GM19023 (cell line): Measurements from ENCODE around the gene SVOP.
"Not testable (repeated sequence)": the region's sequence is repeated elsewhere in the genome, so short reads cannot be mapped to it uniquely, and the experiment has no call there.

Source experiments
- ATAC-seq: cut with Tn5 transposase; IDR thresholded peaks from one replicate; pipeline ENCODE4 v1.9.1; 2021; ENCODE audit warnings: mild to moderate bottlenecking, moderate library complexity; ENCODE audit not compliant: unreplicated experiment

The SVOP gene

DNA sequence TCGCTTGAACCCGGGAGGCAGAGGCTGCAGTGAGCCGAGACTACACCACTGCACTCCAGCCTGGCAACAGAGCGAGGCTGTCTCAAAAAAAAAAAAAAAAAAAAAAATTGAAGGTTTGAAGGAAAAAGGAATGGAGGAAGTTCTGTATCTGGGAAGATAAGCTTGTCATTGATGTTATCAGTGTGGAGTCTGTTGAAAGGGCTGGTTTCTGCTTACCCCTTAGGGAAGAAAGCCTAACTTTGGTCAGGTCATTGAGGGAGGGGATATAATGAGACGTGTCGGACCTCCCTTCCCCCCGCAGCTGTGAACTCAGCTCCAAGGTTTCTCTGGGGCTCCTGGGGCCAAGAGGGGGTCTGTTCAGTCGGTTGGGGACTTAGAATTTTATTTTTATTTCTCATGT, 124.5 kb downstream of the SVOP start:
- ATAC-seq: no peak

DNA sequence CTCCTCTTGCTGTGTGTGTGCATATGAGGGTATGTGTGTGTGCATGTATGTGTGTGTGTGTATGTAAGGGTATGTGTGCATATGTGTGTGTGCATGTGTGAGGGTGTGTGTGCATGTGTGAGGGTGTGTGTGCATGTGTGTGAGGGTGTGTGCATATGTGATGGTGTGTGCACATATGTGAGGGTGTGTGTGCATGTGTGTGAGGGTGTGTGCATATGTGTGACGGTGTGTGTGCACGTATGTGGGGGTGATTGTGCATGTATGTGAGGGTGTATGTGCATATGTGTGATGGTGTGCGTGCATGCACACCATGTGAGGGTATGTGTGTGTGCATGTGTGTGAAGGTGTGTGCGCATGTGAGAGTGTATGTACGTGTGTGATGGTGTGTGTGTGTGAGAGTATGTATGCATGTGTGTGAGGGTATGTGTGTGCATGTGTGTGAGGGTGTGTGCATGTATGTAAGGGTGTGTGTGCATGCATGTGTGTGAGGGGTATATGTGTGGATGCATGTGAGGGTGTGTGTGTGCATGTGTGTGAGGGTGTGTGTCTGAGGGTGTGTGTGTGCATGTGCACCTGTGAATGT, 125.6 kb downstream of the SVOP start:
- no peak for ATAC-seq

GRCh38 chr12:108890208-108890607, 130.7 kb downstream of the SVOP start:
- ATAC-seq: no peak

DNA sequence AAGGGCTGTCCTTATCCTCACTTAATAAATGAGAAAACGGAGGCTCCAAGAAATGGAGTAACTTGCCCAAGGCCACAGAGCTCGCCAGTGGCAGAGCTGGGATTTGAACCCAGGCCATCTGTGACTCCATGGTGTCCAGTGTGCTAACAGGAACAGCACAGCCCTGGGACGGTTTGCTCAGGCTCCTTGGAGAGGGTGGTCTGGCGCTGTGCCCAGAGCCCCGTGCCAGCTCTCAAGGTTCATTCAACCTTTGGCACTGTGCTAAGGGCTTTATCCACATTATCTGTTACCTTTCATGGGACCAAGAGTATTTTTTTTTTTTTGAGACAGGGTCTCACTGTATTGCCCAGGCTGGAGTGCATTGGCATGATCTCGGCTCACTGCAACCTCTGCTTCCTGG, 132.8 kb downstream of the SVOP start:
- no peak for ATAC-seq

GRCh38 chr12:108886873-108887629, 133.8 kb downstream of the SVOP start:
- ATAC-seq: no peak

DNA sequence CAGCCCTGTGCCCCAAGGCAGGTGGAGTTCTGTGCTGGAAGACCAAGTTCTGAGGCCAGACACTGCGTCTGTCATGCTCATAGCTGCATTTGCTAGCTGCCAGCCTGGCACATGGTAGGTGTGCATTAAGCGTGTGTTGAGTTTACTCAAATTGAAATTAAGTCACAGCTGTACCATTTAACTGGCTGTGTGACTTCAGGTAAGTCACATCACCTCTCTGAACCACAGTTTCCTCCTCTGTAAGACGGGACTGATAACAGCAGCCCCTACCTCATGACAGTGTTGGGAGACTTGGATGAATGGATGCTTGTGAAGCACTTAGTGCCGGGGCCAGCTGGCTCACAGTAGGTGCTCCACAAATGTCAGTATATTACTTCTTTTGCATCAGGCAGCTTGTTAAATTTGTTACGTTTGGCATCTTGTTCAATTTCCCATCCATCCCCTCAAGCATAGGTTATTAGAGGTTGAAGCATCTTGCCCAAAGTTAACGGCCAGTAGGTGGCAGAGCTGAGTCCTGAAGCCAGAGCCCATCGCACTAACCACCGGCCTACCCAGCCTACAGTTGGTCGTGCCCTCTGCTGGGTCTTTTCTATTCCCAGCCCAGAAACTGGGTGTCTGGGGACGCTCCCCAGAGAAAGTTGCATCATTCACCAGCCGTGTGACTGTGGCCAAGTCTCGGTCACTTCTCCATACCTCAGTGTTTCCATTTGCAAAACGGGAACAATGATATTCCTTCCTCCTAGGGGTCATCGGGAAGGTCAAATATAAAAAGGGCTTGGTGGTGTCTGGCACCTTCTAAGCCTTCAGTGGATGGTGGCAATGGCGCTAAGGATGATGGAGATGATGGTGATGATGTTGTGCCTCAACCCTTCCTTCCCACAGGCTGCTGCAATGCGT, 136.5 kb downstream of the SVOP start:
- ATAC-seq: no peak

GRCh38 chr12:108881953-108882352, 138.9 kb downstream of the SVOP start:
- no peak for ATAC-seq

GRCh38 chr12:108879615-108880254, 141.1 kb downstream of the SVOP start, which contains the start of gene DAO:
Gene DAO, plus strand, starts transcription at chr12:108880092. Its CDS starts 4,915 bp downstream, at chr12:108885007.
- no peak for ATAC-seq

DNA sequence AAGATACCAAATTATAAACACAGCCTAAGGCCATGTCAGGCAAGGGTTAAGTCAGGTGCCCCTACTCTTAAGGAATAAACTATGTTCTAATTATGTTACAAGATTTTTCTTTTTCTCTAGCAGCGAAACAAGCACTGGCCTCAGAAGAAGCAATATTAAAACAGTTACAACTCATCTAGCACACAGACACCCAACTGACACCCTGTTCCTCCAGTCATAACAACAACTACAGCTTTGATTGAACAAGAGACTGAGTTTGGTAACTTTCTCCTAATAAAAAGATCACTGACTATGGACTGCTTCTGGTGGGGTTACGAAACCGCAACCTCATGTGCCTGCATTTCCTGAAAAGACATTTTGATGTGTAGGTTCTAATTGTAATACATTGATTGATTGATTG, 144.3 kb downstream of the SVOP start:
- no peak for ATAC-seq

DNA sequence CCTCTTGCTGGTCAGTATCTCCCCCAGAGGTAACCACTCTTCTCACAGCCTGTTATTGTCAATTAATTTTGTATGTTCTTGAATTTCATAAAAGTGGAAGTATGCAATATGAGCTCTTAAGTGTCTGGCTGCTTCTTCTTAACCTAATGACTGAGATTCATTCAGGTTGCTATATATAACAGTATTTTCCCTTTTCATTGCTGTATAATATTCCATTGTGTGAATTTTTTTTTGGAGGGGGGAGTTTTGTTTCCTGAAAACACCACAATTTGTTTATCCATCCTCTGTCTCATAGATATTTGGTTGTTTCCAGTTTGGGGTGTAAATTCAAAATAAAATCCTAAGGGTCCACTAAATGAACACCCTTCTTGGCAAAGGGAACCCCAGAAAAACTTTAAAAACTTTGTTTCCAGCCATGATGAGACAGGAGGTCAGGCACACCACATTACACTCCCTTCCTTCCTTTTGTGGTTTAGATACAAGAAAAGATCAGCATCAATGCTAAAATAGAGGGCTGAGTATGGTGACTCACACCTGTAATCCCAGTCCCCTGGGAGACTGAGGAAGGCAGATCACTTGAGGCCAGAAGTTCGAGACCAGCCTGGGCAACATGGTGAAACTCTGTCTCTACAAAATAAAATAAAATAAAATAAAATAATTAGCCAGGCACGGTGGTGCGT, 145.0 kb downstream of the SVOP start:
- ATAC-seq: no peak

- ATAC-seq: no peak
These were observed 145.6 kb downstream of the SVOP start for GRCh38 chr12:108875280-108875679.

- ATAC-seq: no peak
These were observed 152.1 kb downstream of the SVOP start for GRCh38 chr12:108868781-108869180.

GRCh38 chr12:108866083-108866482, 154.8 kb downstream of the SVOP start:
- not testable (repeated sequence) for ATAC-seq

DNA sequence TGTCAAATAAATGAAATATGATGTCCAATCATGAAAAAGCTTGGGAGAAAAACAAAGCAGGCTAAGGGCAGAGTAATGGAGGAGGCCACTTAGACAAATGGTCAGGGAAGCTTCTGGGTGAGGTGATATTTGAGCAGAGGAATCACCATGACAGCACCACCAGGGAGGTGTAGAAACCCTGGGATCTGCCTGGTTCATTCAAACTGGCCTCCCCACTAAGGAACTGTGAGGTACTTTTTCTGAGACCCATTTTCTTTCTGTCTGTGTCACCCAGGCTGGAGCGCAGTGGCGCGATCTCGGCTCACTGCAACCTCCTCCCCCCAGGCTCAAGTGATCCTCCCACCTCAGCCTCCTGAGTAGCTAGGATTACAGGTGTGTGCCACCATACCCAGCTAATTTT, 155.7 kb downstream of the SVOP start:
- ATAC-seq: no peak

DNA sequence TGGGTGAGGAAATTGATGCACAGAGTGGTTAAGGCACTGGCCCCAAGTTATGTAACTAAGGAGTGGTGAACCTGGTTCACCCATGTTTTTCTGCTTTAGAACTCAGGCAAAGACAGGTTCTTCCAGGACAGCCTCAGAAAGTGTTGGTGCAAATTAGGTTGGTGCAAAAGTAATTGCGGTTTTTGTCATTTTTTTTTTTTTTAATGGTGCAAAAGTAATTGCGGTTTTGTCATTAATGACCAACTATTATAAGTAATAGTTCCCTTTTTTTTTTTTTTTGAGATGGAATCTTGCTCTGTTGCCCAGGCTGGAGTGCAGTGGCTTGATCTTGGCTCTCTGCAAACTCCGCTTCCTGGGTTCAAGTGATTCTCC, 158.3 kb downstream of the SVOP start:
- no peak for ATAC-seq

DNA sequence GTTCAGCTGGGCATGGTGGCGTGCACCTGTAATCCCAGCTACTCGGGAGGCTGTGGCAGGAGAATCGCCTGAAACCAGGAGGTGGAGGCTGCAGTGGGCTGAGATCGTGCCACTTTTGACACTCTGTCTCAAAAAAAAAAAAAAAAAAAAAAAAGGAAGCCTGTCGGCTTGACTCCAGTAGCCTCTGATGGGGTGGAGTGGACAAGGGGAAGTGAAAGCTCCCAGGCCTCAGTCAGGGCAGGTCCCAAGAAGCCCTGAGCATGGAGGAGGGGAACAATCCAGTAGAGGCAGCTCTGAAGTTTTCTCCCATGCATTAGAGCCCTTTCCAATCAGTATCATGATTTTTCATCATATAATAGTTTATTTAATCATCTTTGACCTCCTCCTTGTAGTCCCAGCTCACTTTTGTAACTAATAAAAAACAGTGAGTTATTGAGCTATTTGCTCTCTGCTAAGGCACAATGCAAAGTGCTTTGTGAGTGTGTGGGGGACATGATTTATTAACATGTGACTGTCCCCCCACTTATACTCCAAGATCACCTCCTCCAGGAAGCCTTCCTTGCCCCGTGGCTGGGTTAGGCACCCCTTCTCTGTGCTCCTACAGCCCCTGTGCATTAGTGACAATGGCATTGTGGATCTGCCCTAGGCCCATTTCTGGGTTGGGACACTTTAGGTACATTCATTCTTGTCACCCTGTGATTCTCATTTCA, 158.8 kb downstream of the SVOP start:
- no peak for ATAC-seq

DNA sequence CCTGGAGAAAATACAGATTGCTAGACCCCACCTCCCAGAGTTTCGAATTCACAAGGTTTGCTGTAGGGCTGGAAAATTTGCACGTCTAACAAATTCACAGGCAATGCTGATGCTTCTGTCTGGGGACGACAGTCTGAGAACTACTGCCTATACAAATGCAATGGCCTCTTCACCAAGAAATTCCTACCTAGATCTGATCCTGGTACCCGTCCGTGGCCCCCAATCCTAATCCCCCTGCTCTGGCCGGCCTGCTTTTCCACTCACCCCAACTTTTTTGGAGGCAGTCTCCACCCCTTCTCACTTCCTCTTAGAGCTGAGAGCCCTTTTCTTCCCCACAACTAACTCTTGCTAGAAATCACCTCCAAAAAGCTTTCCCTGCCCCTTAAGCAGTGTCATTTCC, 160.4 kb downstream of the SVOP start:
- no peak for ATAC-seq

- no peak for ATAC-seq
These were observed 161.0 kb downstream of the SVOP start for GRCh38 chr12:108859923-108860291.

DNA sequence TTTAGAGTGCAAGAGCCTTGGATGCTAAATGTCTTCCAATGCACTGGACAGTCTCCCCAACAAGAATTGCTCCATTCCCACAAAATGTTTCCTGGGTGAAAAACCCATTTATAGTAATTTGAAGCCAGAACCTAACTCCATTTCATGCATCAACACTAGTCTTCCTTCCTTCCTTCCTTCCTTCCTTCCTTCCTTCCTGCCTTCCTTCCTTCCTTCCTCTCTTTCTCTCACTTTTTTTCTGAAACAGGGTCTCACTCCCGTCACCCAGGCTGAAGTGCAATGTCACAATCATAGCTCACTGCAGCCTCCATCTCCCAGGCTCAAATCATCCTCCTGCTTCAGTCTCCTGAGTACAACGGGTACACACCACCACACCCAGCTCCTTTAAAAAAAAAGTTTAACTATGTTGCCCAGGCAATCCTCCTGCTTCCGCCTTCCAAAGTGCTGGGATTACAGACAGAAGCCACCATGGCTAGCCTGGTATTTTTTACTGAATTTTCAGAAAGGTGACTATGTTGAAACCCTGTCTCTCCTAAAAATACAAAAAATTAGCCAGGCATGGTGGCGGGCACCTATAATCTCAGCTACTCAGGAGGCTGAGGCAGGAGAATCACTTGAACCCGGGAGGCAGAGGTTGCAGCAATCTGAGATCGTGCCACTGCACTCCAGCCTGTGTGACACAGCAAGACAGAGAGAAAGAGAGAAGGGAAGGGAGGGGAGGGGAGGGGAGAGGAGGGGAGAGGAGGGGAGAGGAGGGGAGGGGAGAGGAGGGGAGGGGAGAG, 161.5 kb downstream of the SVOP start:
- ATAC-seq: not testable (repeated sequence)
